ENCODE results near the gene RAF1. TPM values are rescaled to one million over a fixed set of nuclear protein-coding genes. Genes with fewer than 3 reads are reported as not detected.
"Not testable (repeated sequence)": the region's sequence is repeated elsewhere in the genome, so short reads cannot be mapped to it uniquely, and the experiment has no call there.

RAF1 gene
- total and polyA plus RNA-seq, 8 donors: 36.7 to 156 (median 76.9) TPM

DNA sequence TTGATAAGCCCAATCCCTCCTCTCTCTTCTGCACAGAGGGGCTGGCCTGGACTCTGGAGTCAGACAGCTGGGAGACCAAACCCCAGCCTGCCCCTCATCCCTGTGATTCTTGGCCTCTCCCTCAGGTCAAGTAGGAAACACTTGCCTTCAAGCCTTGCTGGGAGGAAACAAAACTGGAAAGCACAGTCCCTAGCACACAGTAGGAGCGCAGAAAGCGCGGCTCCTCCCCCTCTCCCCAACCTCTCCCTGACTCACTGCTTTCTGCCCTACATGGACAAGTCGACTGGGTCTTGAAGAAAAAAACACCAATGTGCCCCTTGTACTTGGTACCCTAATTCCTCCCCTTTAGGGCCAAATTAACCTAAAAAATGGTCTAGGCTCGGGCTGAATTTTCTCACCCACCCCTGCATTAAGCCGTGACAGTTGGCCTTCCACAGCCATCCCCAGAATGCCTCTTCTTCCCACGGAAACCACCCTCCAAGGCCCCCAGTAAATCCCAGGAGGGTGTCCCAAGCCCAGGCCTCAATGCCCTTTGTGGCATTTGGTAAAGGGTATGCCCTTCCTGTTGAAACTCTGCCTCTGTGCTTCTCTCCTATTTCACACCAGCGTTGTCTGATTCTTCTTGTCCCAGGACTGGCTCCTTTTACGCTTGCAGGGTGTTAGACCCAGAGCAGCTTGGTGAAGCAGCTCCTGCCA is 11.3 kb upstream of the RAF1 start:
- intact Hi-C loops (cut with DNase I; ENCODE audit: low total_unique reads): no loop called here
- H3K27ac ChIP-seq: no peak overlapping the region
- no peaks in the 10 kb centered on the region for H3K36me3 ChIP-seq
- no peak overlapping the region for H3K4me3 ChIP-seq
- WGBS, 5 donors: 90 to 96% (median 94%) methylated on average over 9 of the region's 9 CpGs
- TF ChIP-seq CTCF (IDR thresholded peaks at IDR 0.05) (no peak), EP300 (IDR thresholded peaks at IDR 0.05) (no peak), POLR2AphosphoS5 (IDR thresholded peaks at IDR 0.05) (no peak), POLR2A (IDR thresholded peaks at IDR 0.05) (no peak)
- peaks cover 0 to 4% (median 0%) of the 10 kb centered on the region in 3 donors for H3K27me3 ChIP-seq
- no peaks in the 10 kb centered on the region for H3K9me3 ChIP-seq
- no peaks in the 10 kb centered on the region for H3K4me1 ChIP-seq
- DNase-seq: no peak

- WGBS, 5 donors: 54 to 77% (median 72%) methylated on average over 8 to 9 of the region's 10 CpGs
- H3K36me3 ChIP-seq; H3K4me3 ChIP-seq; DNase-seq; H3K27me3 ChIP-seq; H3K9me3 ChIP-seq; H3K4me1 ChIP-seq; H3K27ac ChIP-seq; intact Hi-C loops (cut with DNase I; ENCODE audit: low total_unique reads): not testable (repeated sequence)
Observed at GRCh38 chr3:12673956-12674736, 10.2 kb upstream of the RAF1 start.

- Histone ChIP-seq H3K36me3 (no peaks in the 10 kb centered on the region), H3K27me3 (no peaks in the 10 kb centered on the region), H3K27ac (no peak overlapping the region), H3K4me3 (no peak overlapping the region), H3K9me3 (no peaks in the 10 kb centered on the region), H3K4me1 (no peaks in the 10 kb centered on the region)
- 88 to 93% (median 91%) methylated on average over 3 of the region's 3 CpGs for WGBS, 5 donors
- no peak for TF ChIP-seq POLR2AphosphoS5 (IDR thresholded peaks at IDR 0.05)
- TF ChIP-seq POLR2A (IDR thresholded peaks at IDR 0.05): no peak
- no peak for TF ChIP-seq EP300 (IDR thresholded peaks at IDR 0.05)
- TF ChIP-seq CTCF (IDR thresholded peaks at IDR 0.05): no peak
- no peak for DNase-seq
- intact Hi-C loops (cut with DNase I; ENCODE audit: low total_unique reads): no loop called here
Observed at GRCh38 chr3:12671120-12671450, 7.2 kb upstream of the RAF1 start.

DNA sequence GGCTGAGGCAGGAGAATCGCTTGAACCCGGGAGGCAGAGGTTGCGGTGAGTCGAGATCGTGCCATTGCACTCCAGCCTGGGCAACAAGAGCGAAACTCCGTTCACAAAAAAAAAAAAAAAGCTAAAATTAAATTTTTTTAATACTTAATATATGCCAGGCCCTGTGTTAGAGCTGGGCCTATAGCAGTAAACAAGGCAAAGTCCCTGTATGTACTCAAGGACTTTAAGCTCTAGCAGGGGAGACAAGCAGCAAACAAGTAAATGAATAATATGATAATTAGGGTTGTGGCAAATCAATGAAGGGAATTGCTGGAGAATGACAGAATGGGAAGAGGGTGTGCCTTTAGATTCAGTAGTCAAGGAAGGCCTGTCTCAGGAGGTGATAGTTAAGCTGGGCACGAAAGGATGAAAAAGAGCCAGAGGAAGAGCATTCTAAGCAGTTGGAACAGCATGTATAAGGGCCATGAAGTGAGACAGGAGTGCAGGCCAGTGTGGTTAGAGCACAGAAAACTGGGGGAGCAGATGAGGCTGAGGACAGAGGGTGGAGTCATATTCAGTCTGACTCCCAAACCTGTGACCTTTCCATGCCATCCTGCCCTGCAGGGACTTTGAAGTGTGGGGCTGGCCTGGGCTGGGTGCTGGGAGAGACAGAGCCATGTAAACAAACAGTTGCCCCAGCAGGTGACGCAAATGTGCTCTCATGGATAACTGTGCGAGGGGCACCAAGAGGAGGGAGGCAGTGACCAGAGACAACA is 6.6 kb upstream of the RAF1 start:
- H3K9me3 ChIP-seq: no peaks in the 10 kb centered on the region
- H3K4me1 ChIP-seq: no peaks in the 10 kb centered on the region
- intact Hi-C loops (cut with DNase I; ENCODE audit: low total_unique reads): no loop called here
- no peak for TF ChIP-seq CTCF (IDR thresholded peaks at IDR 0.05)
- no peak for TF ChIP-seq POLR2AphosphoS5 (IDR thresholded peaks at IDR 0.05)
- TF ChIP-seq POLR2A (IDR thresholded peaks at IDR 0.05): no peak
- no peak for TF ChIP-seq EP300 (IDR thresholded peaks at IDR 0.05)
- no peak for DNase-seq
- WGBS, 5 donors: 80 to 91% (median 84%) methylated on average over 5 to 10 of the region's 10 CpGs
- H3K36me3 ChIP-seq: no peaks in the 10 kb centered on the region
- H3K27ac ChIP-seq: no peak overlapping the region
- no peaks in the 10 kb centered on the region for H3K27me3 ChIP-seq
- no peak overlapping the region for H3K4me3 ChIP-seq

Data from stomach (tissue), 9 donors.